Measurements from ENCODE around the gene ULK4.
"Not testable (repeated sequence)": the region's sequence is repeated elsewhere in the genome, so short reads cannot be mapped to it uniquely, and the experiment has no call there.

ULK4 gene

GRCh38 chr3:41697702-41698101 lies 264.2 kb downstream of the ULK4 start:
- TF ChIP-seq CTCF (conservative IDR thresholded peaks at IDR 0.05) = no peak
- H3K27ac ChIP-seq = no peak overlapping the region

DNA sequence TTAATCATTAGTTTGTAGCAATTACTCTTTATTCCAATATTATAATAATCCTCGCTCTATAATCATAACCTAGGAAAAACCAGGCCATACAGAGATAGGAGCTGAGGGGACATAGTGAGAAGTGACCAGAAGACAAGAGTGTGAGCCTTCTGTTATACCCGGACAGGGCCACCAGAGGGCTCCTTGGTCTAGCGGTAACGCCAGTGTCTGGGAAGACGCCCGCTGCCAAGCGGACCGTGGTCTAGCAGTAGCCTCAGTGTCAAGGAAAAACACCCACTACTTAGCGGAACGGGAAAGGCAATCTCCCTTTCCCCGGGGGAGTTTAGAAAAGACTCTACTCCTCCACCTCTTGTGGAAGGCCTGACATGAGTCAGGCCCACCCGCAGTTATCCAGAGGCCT lies 266.1 kb downstream of the ULK4 start:
- H3K27ac ChIP-seq = not testable (repeated sequence)
- TF ChIP-seq CTCF (conservative IDR thresholded peaks at IDR 0.05) = 0 out of 2 replicates have a peak, but pooled peaks have one; percentile 21

- TF ChIP-seq CTCF (conservative IDR thresholded peaks at IDR 0.05) = no peak
- H3K27ac ChIP-seq = no peak overlapping the region
Measured at GRCh38 chr3:41693799-41694198, 268.1 kb downstream of the ULK4 start.

- H3K27ac ChIP-seq = no peak overlapping the region
- TF ChIP-seq CTCF (conservative IDR thresholded peaks at IDR 0.05) = no peak
Measured at GRCh38 chr3:41690766-41691563, 270.9 kb downstream of the ULK4 start.

- H3K27ac ChIP-seq = no peak overlapping the region
- TF ChIP-seq CTCF (conservative IDR thresholded peaks at IDR 0.05) = no peak
Measured at GRCh38 chr3:41688595-41689380, 273.1 kb downstream of the ULK4 start.

- TF ChIP-seq CTCF (conservative IDR thresholded peaks at IDR 0.05) = no peak
- H3K27ac ChIP-seq = no peak overlapping the region
Measured at GRCh38 chr3:41684797-41685735, 276.8 kb downstream of the ULK4 start.

Measured in VCaP (cell line).